ENCODE results near the gene ADCY2. TPM values are rescaled to one million over a fixed set of nuclear protein-coding genes. Genes with fewer than 3 reads are reported as not detected.

Gene ADCY2
- total RNA-seq, 8 experiments from 2014 or later, result 0.09 to 83.3 (median 8.9) TPM

DNA sequence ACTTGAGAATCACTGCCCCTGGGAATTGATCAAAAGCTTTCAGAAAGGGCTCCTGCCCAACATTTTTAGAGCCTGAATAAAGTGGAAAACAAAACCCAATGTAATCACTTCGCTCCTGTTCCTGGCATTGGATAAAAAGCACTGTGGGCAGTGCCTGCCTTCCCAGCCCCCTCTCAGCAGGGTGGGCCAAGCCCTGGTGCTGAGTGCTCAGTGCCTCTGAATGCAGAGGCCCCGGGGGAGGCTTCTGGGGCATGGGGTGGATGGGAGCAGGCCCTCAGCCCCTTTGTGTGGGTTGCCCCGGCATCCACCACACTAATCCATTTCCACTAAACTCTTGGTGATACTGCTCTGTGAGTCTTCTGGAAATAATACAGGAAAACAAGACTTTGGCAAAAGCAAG, 399.4 kb downstream of the ADCY2 start:
- in situ Hi-C loops (cut with MboI; ENCODE audit: low pct_unique_long_range_greater_than_20kb in 2 of 9, low sequenced_read_pairs in 9 of 9, unreplicated experiment in 9 of 9), result no loop called here
- ATAC-seq (replicated peaks in 6 of 8), result peak in 3 of 8 experiments; percentile 43 to 77 (median 53)
- H3K4me3 ChIP-seq, result no peak overlapping the region
- 40 to 50% methylated on average over 1 to 2 of the region's 3 CpGs; no CpG with 5 or more reads in 8 of the 10 experiments for WGBS, 10 experiments
- no peak overlapping the region for H3K27ac ChIP-seq
- H3K4me1 ChIP-seq (replicated peaks in 1 of 2), result peaks cover 20 to 28% of the 10 kb centered on the region in 2 donors

- in situ Hi-C loops (cut with MboI; ENCODE audit: low pct_unique_long_range_greater_than_20kb in 2 of 9, low sequenced_read_pairs in 9 of 9, unreplicated experiment in 9 of 9), result no loop called here
- 10 to 100% (median 82%) methylated on average over 1 to 12 of the region's 14 CpGs for WGBS, 10 experiments
Measured at GRCh38 chr5:7801891-7802614, 406.1 kb downstream of the ADCY2 start.

DNA sequence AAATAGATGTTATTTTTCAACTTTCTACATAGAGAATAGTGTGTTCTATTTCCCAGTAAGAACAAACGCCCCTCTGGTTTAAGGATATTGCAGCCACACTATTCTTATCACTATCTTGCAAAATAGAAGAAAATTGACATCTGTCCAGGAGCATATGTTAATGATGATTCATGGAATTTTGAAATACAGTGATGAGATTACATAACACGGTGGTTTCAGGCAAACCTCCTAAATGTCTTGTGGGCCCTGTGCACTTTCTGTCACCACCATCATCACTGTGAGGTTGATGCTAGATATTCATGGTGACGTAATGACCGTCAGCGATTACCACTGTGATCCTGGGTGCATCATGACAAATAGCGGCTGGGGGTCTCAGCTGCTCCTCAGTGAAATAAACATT, 406.9 kb downstream of the ADCY2 start:
- ATAC-seq (replicated peaks in 6 of 8), result peak in 1 of 8 experiments; percentile 62
- WGBS, 10 experiments, result 0 to 100% (median 89%) methylated on average over 1 to 6 of the region's 6 CpGs; no CpG with 5 or more reads in 2 of the 10 experiments
- H3K4me1 ChIP-seq (replicated peaks in 1 of 2), result peaks cover 0 to 4% of the 10 kb centered on the region in 2 donors
- in situ Hi-C loops (cut with MboI; ENCODE audit: low pct_unique_long_range_greater_than_20kb in 2 of 9, low sequenced_read_pairs in 9 of 9, unreplicated experiment in 9 of 9), result no loop called here
- H3K27ac ChIP-seq, result no peak overlapping the region
- H3K4me3 ChIP-seq, result no peak overlapping the region

More at GRCh38 chr5:7801891-7802614, 406.1 kb downstream of the ADCY2 start:
- no peak overlapping the region for H3K27ac ChIP-seq
- ATAC-seq (replicated peaks in 6 of 8), result peak in 3 of 8 experiments; percentile 34 to 70 (median 36)
- peaks cover 0 to 4% of the 10 kb centered on the region in 2 donors for H3K4me1 ChIP-seq (replicated peaks in 1 of 2)
- H3K4me3 ChIP-seq, result no peak overlapping the region

- H3K27ac ChIP-seq, result no peak overlapping the region
- in situ Hi-C loops (cut with MboI; ENCODE audit: low pct_unique_long_range_greater_than_20kb in 2 of 9, low sequenced_read_pairs in 9 of 9, unreplicated experiment in 9 of 9), result no loop called here
- ATAC-seq (replicated peaks in 6 of 8), result peak in 5 of 8 experiments; percentile 49 to 91 (median 70)
- H3K4me1 ChIP-seq (replicated peaks in 1 of 2), result peaks cover 0 to 4% of the 10 kb centered on the region in 2 donors
- H3K4me3 ChIP-seq, result no peak overlapping the region
- 0 to 87% (median 20%) methylated on average over 1 to 2 of the region's 2 CpGs; no CpG with 5 or more reads in 3 of the 10 experiments for WGBS, 10 experiments
Measured at GRCh38 chr5:7803937-7804336, 408.0 kb downstream of the ADCY2 start.

- no peak overlapping the region for H3K4me3 ChIP-seq
- peak in 1 of 8 experiments; percentile 33 for ATAC-seq (replicated peaks in 6 of 8)
Measured at GRCh38 chr5:7805379-7805778, 409.4 kb downstream of the ADCY2 start.

GRCh38 chr5:7808998-7809397, 413.1 kb downstream of the ADCY2 start:
- 0 to 90% (median 53%) methylated on average over 1 to 4 of the region's 4 CpGs; no CpG with 5 or more reads in 3 of the 10 experiments for WGBS, 10 experiments
- Histone ChIP-seq H3K4me1 (replicated peaks in 1 of 2) (no peaks in the 10 kb centered on the region), H3K4me3 (no peak overlapping the region), H3K27ac (no peak overlapping the region)
- peak in 2 of 8 experiments; percentile 25 to 29 for ATAC-seq (replicated peaks in 6 of 8)
- in situ Hi-C loops (cut with MboI; ENCODE audit: low pct_unique_long_range_greater_than_20kb in 2 of 9, low sequenced_read_pairs in 9 of 9, unreplicated experiment in 9 of 9), result no loop called here

More at GRCh38 chr5:7805379-7805778, 409.4 kb downstream of the ADCY2 start:
- in situ Hi-C loops (cut with MboI; ENCODE audit: low pct_unique_long_range_greater_than_20kb in 2 of 9, low sequenced_read_pairs in 9 of 9, unreplicated experiment in 9 of 9), result no loop called here
- WGBS, 10 experiments, result 20 to 100% (median 85%) methylated on average over 1 to 2 of the region's 2 CpGs; no CpG with 5 or more reads in 3 of the 10 experiments
- no peak overlapping the region for H3K27ac ChIP-seq
- H3K4me1 ChIP-seq (replicated peaks in 1 of 2), result peaks cover 0 to 4% of the 10 kb centered on the region in 2 donors

DNA sequence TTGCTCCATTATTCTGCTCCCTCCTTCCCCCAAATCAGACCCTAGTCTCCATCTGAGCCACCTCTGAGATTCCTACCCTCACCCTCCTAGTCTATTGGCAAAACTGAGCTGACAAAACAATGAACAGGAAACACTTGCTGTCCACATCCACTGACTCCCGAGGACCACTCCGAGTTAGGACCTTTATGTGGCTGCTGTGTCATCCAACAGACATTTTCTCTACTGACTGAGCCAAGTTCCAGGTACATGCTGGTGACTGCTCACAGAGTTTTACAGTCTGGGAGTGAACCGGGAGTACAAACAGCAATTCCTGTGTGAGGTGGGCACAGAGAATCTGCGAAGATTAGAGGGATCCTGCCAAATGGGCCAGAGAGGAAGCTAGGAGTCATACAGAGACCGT, 415.8 kb downstream of the ADCY2 start:
- Histone ChIP-seq H3K27ac (no peak overlapping the region), H3K4me1 (replicated peaks in 1 of 2) (peaks cover 2 to 5% of the 10 kb centered on the region in 2 donors), H3K4me3 (no peak overlapping the region)
- ATAC-seq (replicated peaks in 6 of 8), result no peak
- 0 to 95% (median 80%) methylated on average over 1 to 5 of the region's 5 CpGs for WGBS, 10 experiments
- in situ Hi-C loops (cut with MboI; ENCODE audit: low pct_unique_long_range_greater_than_20kb in 2 of 9, low sequenced_read_pairs in 9 of 9, unreplicated experiment in 9 of 9), result no loop called here

- Histone ChIP-seq H3K27ac (no peak overlapping the region), H3K4me3 (no peak overlapping the region), H3K4me1 (replicated peaks in 1 of 2) (peaks cover 2 to 5% of the 10 kb centered on the region in 2 donors)
- in situ Hi-C loops (cut with MboI; ENCODE audit: low pct_unique_long_range_greater_than_20kb in 2 of 9, low sequenced_read_pairs in 9 of 9, unreplicated experiment in 9 of 9), result no loop called here
- ATAC-seq (replicated peaks in 6 of 8), result no peak
- 7 to 100% (median 86%) methylated on average over 1 to 2 of the region's 2 CpGs; no CpG with 5 or more reads in 3 of the 10 experiments for WGBS, 10 experiments
Measured at GRCh38 chr5:7813007-7813406, 417.1 kb downstream of the ADCY2 start.

DNA sequence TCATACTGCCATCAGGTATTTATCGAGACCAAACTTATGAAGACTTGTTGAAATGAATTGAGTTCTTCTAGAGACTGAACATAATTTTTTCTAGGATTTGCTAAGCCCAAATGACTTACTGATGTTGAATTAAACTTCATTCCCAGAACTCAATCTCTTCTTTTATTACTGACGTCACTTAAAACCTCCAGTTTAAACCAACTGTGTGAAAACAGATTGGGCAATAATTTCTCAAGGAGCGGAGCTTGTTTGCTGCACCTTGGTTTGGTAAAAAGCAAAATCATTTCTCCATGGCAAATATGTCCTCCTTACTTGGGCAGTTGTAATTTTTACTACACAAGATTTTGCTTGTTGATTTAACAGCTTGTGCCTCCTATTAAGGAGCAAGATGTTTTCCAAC, 417.6 kb downstream of the ADCY2 start:
- in situ Hi-C loops (cut with MboI; ENCODE audit: low pct_unique_long_range_greater_than_20kb in 2 of 9, low sequenced_read_pairs in 9 of 9, unreplicated experiment in 9 of 9), result no loop called here
- no peak overlapping the region for H3K4me3 ChIP-seq
- no peak overlapping the region for H3K27ac ChIP-seq
- no peak for ATAC-seq (replicated peaks in 6 of 8)
- H3K4me1 ChIP-seq (replicated peaks in 1 of 2), result peaks cover 2 to 5% of the 10 kb centered on the region in 2 donors
- WGBS, 10 experiments, result 24 to 100% (median 88%) methylated on average over 1 to 3 of the region's 3 CpGs; no CpG with 5 or more reads in 1 of the 10 experiments

DNA sequence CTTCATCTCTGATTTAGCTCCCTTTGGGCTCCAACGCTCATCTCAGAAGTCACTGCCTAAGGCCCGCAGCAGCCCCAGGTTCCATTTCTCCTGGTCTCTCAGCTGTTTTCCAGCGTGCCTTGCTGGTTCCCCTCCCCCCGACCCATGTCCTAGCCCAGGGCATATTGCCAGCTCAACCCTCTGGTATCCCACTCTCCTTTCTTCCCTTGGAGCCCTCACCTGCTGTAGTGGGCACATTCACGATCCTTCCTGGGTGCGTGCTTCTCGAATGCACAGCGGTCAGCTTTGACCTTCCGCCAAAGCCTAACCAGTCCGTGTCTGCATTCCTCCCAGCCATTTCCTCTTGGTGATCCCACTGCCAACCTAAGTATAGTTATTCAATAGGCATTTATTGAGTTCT, 418.9 kb downstream of the ADCY2 start:
- in situ Hi-C loops (cut with MboI; ENCODE audit: low pct_unique_long_range_greater_than_20kb in 2 of 9, low sequenced_read_pairs in 9 of 9, unreplicated experiment in 9 of 9), result no loop called here
- Histone ChIP-seq H3K4me3 (no peak overlapping the region), H3K4me1 (replicated peaks in 1 of 2) (peaks cover 2 to 5% of the 10 kb centered on the region in 2 donors), H3K27ac (no peak overlapping the region)
- ATAC-seq (replicated peaks in 6 of 8), result no peak
- WGBS, 10 experiments, result 56 to 100% (median 80%) methylated on average over 1 to 8 of the region's 10 CpGs; no CpG with 5 or more reads in 3 of the 10 experiments

DNA sequence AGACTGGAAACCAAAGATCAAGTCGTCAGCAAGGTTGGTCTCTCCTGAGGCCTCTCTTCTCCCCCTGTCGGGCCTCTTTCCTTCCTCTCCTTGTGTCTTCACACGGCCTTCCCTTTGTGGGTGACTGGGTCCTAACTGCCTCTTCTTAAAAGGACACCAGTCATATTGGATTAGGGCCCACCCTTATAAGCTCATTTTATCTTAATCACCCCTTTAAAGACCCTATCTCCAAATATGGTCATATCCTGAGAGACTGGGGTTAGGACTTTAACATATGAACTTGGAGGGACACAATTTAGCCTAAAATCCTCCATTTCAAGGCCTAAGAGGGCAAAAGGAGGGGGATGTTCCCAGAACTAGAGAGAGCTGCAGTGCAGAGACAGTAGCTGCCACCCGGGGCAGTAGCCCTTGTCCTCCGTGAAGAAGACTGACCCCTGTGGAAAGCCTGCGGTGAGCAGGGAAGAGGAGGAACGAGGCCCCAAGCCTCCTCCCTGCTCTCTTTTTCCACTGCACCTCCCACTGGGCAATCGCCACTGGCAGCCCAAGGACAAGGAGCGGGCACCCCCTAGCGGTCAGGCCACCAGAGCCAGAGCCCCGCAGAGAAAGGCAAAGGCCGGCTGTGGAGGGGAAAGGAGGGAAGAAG, 420.1 kb downstream of the ADCY2 start:
- no peak overlapping the region for H3K4me3 ChIP-seq
- H3K27ac ChIP-seq, result no peak overlapping the region
- WGBS, 10 experiments, result 3 to 83% (median 27%) methylated on average over 1 to 8 of the region's 12 CpGs; no CpG with 5 or more reads in 2 of the 10 experiments
- peak; percentile 96 to 100 (median 99) for ATAC-seq (replicated peaks in 6 of 8)
- H3K4me1 ChIP-seq (replicated peaks in 1 of 2), result peaks cover 2 to 5% of the 10 kb centered on the region in 2 donors
- in situ Hi-C loops (cut with MboI; ENCODE audit: low pct_unique_long_range_greater_than_20kb in 2 of 9, low sequenced_read_pairs in 9 of 9, unreplicated experiment in 9 of 9), result no loop called here

DNA sequence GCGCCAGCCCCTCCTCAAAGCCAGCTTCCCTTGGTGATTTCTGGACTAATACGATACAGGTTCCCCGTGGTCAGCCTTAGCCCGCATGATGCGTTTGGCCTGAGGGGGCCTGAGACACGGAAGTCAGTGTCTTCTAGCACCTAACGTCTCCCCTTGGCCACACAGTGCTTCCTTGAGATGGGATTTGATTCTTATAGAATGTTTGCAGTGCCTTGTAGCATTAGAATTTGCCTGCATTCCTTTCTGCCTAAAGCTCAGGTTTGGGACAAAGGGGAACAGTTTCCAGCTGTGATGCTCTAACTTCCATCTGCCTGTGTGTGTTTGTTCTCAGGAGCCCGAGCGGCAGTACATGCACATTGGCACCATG, 420.6 kb downstream of the ADCY2 start:
- no peak overlapping the region for H3K27ac ChIP-seq
- WGBS, 10 experiments, result 61 to 100% (median 87%) methylated on average over 1 to 7 of the region's 9 CpGs; no CpG with 5 or more reads in 4 of the 10 experiments
- in situ Hi-C loops (cut with MboI; ENCODE audit: low pct_unique_long_range_greater_than_20kb in 2 of 9, low sequenced_read_pairs in 9 of 9, unreplicated experiment in 9 of 9), result no loop called here
- ATAC-seq (replicated peaks in 6 of 8), result peak in 6 of 8 experiments; percentile 12 to 34 (median 34)
- no peak overlapping the region for H3K4me3 ChIP-seq
- peaks cover 2 to 5% of the 10 kb centered on the region in 2 donors for H3K4me1 ChIP-seq (replicated peaks in 1 of 2)

GRCh38 chr5:7822449-7822848, 426.5 kb downstream of the ADCY2 start:
- 8 to 58% (median 33%) methylated on average over 1 to 3 of the region's 3 CpGs; no CpG with 5 or more reads in 6 of the 10 experiments for whole genome bisulfite sequencing, 10 experiments
- in situ Hi-C loops (cut with MboI; ENCODE audit: low pct_unique_long_range_greater_than_20kb in 2 of 9, low sequenced_read_pairs in 9 of 9, unreplicated experiment in 9 of 9), result no loop called here
- Histone ChIP-seq H3K4me1 (replicated peaks in 1 of 2) (peaks cover 14 to 25% of the 10 kb centered on the region in 2 donors), H3K4me3 (no peak overlapping the region), H3K27ac (no peak overlapping the region)
- ATAC-seq (replicated peaks in 6 of 8), result peak in 5 of 8 experiments; percentile 33 to 68 (median 43)
